Kasumi-1 (cell line): ENCODE data around the gene NDUFB4.
"Not testable (repeated sequence)": the region's sequence is repeated elsewhere in the genome, so short reads cannot be mapped to it uniquely, and the experiment has no call there.

Experiments
- DNase-seq, 2 experiments: peaks; one replicate each; lab custom pipeline; 2025; lab: John Stamatoyannopoulos, UW

Gene NDUFB4

DNA sequence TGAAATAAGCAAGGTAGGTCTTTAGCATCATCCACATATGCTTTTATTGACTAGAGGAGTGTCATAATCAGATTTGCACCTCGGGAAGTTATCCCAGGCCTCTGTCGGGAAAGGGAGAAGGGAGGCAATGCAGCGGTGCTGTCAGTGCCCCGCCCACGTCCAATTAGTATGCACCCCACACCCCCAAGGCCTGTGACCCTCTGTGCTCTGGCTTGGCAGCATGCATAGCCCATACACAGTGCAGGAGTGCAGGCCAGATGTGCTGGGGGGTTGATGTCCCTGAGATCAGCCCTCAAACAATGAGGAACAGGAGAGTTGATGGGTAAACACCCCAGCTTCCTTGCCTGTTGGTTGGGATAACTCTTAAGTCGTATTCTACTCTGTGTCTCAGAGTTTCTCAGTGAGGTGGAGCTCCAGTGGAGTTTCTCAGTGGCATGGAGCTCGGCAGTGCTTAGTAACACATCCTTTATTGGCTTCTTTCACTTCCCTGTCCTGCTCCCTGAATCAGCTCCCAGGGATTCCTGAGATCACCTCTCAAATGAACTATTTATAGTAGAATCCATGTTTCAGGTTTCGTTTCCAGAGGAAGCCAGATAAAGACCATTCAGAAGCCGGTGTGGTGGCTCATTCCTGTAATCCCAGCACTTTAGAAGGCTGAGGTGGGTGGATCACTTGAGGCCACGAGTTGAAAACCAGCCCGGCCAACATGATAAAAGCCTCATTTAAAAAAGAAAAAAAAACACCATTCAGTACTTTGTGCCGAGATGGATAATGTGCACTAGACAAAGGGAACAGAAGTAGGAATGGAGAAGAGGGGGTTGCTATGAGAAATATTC, 26.7 kb upstream of the NDUFB4 start:
- DNase-seq, result no peak

- DNase-seq, result no peak
These were observed 24.1 kb upstream of the NDUFB4 start for GRCh38 chr3:120572027-120572426.

GRCh38 chr3:120587332-120587975, 8.7 kb upstream of the NDUFB4 start:
- DNase-seq, result no peak

DNA sequence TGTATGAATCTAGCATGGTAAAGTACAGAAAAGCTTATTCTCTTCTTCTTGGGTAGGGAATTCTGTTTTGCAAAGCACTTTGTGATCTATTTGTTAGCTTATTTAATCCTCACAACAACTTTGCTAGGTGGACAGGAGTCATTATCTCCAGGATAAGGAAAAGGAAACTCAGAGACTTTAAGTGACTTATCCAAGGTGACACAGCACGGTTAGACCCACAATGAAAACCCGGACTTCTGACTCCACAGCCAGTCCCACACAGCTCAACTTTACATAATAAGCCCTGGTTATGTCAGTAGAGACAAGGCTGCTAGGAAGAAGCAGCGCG, 384 bp upstream of the NDUFB4 start:
- no peak for DNase-seq

DNA sequence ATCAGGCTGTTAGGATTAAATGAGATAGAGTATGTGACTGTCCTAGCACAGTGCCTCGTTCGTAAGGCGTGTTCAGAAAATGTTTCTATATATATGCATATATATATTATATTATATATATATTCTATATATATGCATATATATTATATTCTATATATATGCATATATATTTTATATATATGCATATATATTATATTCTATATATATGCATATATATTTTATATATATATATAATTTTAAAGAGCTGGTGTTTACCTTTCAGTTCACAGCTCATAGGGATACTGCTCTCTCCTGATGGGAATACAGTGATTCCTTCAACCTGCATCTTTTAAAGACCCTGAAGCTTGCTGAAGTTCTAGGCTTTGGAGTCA, 702 bp downstream of the NDUFB4 start:
- DNase-seq, result no peak

DNA sequence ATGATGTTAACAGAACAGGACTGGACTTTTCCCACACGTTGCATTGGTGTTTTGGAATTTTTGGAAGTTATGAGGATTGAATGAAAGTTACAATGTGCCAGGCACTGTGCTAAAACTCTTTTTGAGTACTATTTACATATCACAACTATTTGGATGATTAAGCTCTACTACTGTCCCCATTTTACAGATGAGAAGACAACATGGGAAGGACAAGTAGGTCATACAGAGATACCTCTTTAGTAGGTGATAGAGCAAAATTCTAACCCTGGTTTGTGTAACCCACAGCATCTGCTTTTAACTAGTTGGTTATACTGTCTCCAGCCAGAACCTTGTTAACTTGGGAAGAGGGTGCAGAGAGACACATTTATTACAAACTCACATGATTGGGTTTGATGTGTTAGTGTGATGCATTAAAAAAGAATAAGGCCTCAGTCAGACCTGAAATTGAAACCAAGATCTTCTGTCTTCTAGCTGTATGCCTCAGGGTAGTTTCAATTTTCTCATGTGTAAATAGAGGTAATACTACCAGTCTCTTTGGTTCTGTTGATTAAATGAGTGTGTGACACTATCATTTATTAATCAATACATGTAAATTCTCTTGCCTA, 1.4 kb downstream of the NDUFB4 start:
- no peak for DNase-seq

- no peak for DNase-seq
These were observed 3.1 kb downstream of the NDUFB4 start for GRCh38 chr3:120599211-120599610.

GRCh38 chr3:120601554-120601953, 5.4 kb downstream of the NDUFB4 start:
- no peak for DNase-seq

DNA sequence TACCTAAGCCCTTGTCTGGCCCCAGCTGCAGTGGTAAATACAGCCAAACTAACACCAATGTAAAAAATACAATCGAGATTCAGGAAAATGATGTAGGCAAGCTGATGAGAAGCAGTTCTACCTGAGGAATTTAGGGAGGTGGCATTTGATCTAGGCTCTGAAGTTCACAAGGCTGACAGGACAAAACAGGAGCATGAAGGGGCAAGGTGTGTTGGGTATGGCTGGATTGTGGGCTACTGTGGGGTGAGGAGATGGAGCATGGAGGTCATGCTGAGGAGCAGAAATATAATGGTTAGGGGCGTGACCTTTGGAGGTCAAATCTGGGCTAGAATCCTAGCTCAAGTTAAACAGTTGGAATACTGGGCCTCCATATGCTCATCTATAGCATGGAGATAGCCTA, 6.5 kb downstream of the NDUFB4 start:
- DNase-seq, result no peak

DNA sequence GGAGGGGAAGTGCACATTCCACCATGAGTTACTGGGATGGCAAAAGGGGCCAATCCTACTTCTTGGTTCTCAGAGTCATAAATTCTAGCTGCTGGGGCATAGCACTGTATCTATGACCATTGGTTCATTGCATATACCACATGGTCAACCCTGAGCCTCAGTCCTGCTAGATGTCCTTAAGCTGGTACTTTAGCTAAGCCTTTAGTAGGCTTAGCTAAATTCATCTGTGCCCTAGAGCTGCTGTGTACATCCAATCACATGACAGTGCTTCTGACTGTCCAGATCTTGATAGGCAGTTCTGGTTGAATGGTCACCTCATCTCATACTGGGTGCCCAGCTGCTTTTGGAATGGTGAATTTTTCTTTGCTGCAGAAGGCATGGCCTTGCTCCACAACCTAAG, 8.2 kb downstream of the NDUFB4 start:
- no peak for DNase-seq

GRCh38 chr3:120604784-120605183, 8.6 kb downstream of the NDUFB4 start:
- no peak for DNase-seq

- DNase-seq, result no peak
These were observed 12.4 kb downstream of the NDUFB4 start for GRCh38 chr3:120608506-120608905.

- DNase-seq, result no peak
These were observed 18.6 kb downstream of the NDUFB4 start for GRCh38 chr3:120614765-120615164.

- DNase-seq, result peak; percentile 11 to 21
These were observed 19.9 kb downstream of the NDUFB4 start for GRCh38 chr3:120615847-120616609.

- DNase-seq, result not testable (repeated sequence)
These were observed 20.6 kb downstream of the NDUFB4 start for GRCh38 chr3:120616745-120617144.

DNA sequence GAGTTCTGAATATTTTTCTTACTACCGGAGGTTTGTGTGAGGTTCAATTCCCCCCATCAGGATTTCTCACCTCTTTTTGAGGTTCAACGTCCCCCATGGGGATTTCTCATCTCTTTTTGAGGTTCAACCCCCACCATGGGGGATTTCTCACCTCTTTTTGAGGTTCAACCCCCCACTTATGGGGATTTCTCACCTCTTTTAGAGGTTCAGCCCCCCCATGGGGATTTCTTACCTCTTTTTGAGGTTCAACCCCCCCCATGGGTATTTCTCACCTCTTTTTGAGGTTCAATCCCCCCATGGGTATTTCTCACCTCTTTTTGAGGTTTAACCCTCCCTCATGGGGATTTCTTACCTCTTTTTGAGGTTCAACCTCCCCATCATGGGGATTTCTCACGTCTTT, 26.3 kb downstream of the NDUFB4 start:
- no peak for DNase-seq

DNA sequence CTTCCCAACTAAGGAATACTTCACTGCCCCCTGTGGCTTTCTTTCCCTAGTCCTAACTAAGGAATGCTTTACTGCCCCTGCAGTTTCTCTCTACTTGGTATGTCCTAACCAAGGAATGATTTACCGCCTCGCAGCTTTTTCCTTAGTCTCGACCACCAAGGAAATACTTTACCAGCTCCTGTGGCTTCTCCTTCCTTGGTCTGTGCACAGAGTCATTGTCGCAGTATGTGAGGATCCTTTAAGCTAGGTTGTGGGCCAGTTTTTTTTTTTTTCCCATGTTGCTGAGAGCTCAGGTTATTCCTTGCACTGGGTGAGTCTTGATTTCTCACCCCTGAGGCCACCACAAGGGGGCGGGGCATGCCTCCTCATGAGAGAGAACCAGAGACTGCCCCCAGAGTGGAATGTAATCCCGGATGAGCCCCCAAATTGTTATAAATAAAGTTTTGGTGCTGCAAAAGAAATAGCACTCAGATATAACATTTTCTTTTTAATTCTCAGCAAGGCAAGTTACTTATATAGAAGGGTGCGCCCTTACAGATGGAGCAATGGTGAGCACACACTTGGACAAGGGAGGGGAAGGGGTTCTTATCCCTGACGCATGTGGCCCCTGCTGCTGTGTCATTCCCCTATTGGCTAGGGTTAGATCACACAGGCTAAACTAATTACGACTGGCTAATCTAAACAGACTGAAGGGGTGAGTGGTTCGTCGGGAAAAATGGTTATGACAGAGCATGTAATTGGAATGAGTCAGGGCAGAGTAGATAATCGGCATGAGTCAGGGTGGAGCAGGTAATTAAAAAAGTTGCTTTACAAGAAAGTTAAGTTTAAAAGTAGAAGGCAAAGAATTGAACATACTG, 27.0 kb downstream of the NDUFB4 start:
- peak; percentile 19 to 22 for DNase-seq

GRCh38 chr3:120623727-120624093, 27.6 kb downstream of the NDUFB4 start:
- DNase-seq, result no peak

DNA sequence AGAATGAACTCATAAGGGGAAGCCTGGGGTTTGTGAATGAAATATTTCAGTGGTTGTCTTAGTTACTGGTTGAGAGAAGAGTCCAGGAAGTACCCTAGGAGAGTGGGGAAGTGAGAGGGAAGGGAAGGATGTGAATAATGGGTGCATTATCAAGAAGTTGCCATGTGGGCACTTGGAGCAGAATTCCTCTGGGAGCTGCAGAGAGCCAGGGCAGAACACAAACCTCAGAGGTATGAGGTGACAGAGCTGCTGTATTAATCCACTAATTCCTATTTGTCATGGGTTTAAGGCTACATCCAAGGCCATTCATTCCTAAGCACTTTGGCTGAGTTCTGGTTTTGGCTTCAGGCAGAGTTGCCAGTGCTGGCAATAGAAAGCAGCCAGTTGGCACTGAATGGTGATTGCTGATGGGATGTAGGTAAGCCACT, 29.0 kb downstream of the NDUFB4 start:
- DNase-seq, result peak in 1 of 2 experiments; percentile 24

DNA sequence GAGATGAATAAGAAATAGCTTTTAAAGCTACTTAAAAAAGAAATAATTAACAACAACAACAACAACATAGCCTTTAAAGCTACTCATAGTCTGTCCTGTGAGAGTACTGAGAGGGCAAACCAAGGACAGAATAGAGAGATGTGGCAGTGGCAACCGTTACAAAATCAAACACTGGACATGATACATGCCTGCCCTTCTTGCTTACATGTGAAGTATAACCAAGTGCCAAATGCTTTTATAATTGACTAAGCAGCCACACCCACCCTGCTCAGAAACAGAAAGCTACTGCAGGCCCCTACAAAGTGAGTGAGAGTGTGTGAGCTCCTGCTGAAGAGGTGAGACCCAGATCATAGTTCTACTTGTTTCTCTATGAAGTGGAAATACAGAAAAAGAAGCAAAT, 38.4 kb downstream of the NDUFB4 start:
- DNase-seq, result no peak

- DNase-seq, result no peak
These were observed 40.8 kb downstream of the NDUFB4 start for GRCh38 chr3:120636795-120637401.
